ENCODE measurements around the gene HOXC13. TPM values are rescaled to one million over a fixed set of nuclear protein-coding genes. Genes with fewer than 3 reads are reported as not detected.

The HOXC13 gene
- total and polyA plus RNA-seq, 9 of the 15 experiments (the other 6 are each of a cell fraction or from before 2014, with no cell fraction given) = 0.03 to 0.29 (median 0.17) TPM; not detected in 2

DNA sequence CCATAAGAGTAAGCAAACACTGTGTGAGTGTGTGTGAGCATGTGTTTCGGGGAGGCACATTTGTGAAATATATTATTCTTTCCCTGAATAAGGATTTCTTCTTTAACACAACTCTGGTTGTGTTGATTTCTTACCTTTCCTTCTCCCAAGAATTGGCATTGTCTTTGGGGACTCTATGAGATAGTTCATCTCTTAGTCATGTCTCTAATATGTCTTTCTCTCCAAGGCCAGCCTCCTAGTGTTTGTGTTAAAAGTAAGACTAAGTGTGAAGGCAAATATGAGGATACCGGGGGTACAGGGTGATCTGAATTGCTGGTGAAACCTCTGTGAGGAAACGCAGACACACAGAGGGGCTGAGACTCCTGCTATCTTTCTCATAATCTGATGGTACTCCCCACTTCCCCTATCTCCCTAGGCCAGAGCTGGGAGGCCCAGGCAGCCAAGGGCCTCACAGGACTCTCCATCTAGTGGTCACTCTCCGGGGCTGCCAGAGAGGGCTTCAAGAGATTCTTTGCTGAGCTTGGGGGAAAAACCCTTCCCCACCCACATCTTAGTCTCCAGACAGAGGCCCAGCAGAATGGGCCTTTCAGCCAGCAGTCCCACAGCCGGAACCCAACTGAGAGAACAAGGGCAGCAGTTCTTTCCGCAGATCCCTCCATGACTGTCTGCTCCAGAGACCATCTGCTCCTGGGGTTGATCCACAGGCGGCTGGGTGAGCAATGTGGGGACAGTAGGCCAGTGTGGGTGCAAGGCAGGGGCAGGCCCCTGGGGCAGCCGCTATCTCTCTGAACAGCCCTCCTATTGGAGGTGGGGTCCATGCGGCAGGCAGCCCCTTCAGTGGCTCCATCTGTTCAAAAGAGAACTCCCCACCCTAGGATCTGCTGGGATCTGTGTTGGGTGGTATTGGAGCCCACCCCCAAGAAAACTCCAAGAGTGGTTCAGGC lies 10.3 kb downstream of the HOXC13 start (continued):
- TF ChIP-seq, protein P1, sequence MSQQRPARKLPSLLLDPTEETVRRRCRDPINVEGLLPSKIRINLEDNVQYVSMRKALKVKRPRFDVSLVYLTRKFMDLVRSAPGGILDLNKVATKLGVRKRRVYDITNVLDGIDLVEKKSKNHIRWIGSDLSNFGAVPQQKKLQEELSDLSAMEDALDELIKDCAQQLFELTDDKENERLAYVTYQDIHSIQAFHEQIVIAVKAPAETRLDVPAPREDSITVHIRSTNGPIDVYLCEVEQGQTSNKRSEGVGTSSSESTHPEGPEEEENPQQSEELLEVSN (IDR thresholded peaks at IDR 0.05; ENCODE audit: borderline replicate concordance in 1 of 2, extremely low read depth in 1 of 2, insufficient read depth in 1 of 2, insufficient read length in 1 of 2, low read depth in 1 of 2, low read length in 1 of 2, poor library complexity in 1 of 2, severe bottlenecking in 1 of 2) = no peak
- no peak for TF ChIP-seq CBX5 (IDR thresholded peaks at IDR 0.05; ENCODE audit: borderline replicate concordance, low read depth)
- TF ChIP-seq MAZ (CRISPR knock-in tag; conservative IDR thresholded peaks at IDR 0.05 in 1 of 2, IDR thresholded peaks at IDR 0.05 in 1 of 2) = peak in 1 of 2 experiments; percentile 45; a peak in 1 of 4 replicates
- peak; percentile 48; the same call in 1 of the 2 replicates for TF ChIP-seq SMARCA4 (IDR thresholded peaks at IDR 0.05)
- no peak for TF ChIP-seq ZNF707 (CRISPR knock-in tag; conservative IDR thresholded peaks at IDR 0.05)
- no peak for TF ChIP-seq SP1 (CRISPR knock-in tag; IDR thresholded peaks at IDR 0.05)
- TF ChIP-seq, protein P2, sequence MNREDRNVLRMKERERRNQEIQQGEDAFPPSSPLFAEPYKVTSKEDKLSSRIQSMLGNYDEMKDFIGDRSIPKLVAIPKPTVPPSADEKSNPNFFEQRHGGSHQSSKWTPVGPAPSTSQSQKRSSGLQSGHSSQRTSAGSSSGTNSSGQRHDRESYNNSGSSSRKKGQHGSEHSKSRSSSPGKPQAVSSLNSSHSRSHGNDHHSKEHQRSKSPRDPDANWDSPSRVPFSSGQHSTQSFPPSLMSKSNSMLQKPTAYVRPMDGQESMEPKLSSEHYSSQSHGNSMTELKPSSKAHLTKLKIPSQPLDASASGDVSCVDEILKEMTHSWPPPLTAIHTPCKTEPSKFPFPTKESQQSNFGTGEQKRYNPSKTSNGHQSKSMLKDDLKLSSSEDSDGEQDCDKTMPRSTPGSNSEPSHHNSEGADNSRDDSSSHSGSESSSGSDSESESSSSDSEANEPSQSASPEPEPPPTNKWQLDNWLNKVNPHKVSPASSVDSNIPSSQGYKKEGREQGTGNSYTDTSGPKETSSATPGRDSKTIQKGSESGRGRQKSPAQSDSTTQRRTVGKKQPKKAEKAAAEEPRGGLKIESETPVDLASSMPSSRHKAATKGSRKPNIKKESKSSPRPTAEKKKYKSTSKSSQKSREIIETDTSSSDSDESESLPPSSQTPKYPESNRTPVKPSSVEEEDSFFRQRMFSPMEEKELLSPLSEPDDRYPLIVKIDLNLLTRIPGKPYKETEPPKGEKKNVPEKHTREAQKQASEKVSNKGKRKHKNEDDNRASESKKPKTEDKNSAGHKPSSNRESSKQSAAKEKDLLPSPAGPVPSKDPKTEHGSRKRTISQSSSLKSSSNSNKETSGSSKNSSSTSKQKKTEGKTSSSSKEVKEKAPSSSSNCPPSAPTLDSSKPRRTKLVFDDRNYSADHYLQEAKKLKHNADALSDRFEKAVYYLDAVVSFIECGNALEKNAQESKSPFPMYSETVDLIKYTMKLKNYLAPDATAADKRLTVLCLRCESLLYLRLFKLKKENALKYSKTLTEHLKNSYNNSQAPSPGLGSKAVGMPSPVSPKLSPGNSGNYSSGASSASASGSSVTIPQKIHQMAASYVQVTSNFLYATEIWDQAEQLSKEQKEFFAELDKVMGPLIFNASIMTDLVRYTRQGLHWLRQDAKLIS (CRISPR knock-in tag; IDR thresholded peaks at IDR 0.05) = no peak
- TF ChIP-seq CBFB (CRISPR knock-in tag; IDR thresholded peaks at IDR 0.05) = no peak
- peak; percentile 70 for TF ChIP-seq EP300 (IDR thresholded peaks at IDR 0.05; ENCODE audit: low read length)
- no peak for TF ChIP-seq MCM2 (IDR thresholded peaks at IDR 0.05; ENCODE audit: low read depth)
- TF ChIP-seq RBM15 (IDR thresholded peaks at IDR 0.05; ENCODE audit: insufficient read depth, low read length) = no peak
- no peak for TF ChIP-seq ZKSCAN3 (CRISPR knock-in tag; IDR thresholded peaks at IDR 0.05)
- TF ChIP-seq, protein P3, sequence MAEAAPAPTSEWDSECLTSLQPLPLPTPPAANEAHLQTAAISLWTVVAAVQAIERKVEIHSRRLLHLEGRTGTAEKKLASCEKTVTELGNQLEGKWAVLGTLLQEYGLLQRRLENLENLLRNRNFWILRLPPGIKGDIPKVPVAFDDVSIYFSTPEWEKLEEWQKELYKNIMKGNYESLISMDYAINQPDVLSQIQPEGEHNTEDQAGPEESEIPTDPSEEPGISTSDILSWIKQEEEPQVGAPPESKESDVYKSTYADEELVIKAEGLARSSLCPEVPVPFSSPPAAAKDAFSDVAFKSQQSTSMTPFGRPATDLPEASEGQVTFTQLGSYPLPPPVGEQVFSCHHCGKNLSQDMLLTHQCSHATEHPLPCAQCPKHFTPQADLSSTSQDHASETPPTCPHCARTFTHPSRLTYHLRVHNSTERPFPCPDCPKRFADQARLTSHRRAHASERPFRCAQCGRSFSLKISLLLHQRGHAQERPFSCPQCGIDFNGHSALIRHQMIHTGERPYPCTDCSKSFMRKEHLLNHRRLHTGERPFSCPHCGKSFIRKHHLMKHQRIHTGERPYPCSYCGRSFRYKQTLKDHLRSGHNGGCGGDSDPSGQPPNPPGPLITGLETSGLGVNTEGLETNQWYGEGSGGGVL (CRISPR knock-in tag; IDR thresholded peaks at IDR 0.05) = no peak
- TF ChIP-seq, protein P4, sequence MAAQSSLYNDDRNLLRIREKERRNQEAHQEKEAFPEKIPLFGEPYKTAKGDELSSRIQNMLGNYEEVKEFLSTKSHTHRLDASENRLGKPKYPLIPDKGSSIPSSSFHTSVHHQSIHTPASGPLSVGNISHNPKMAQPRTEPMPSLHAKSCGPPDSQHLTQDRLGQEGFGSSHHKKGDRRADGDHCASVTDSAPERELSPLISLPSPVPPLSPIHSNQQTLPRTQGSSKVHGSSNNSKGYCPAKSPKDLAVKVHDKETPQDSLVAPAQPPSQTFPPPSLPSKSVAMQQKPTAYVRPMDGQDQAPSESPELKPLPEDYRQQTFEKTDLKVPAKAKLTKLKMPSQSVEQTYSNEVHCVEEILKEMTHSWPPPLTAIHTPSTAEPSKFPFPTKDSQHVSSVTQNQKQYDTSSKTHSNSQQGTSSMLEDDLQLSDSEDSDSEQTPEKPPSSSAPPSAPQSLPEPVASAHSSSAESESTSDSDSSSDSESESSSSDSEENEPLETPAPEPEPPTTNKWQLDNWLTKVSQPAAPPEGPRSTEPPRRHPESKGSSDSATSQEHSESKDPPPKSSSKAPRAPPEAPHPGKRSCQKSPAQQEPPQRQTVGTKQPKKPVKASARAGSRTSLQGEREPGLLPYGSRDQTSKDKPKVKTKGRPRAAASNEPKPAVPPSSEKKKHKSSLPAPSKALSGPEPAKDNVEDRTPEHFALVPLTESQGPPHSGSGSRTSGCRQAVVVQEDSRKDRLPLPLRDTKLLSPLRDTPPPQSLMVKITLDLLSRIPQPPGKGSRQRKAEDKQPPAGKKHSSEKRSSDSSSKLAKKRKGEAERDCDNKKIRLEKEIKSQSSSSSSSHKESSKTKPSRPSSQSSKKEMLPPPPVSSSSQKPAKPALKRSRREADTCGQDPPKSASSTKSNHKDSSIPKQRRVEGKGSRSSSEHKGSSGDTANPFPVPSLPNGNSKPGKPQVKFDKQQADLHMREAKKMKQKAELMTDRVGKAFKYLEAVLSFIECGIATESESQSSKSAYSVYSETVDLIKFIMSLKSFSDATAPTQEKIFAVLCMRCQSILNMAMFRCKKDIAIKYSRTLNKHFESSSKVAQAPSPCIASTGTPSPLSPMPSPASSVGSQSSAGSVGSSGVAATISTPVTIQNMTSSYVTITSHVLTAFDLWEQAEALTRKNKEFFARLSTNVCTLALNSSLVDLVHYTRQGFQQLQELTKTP (IDR thresholded peaks at IDR 0.05; ENCODE audit: low read depth in 1 of 2, partially characterized antibody in 2 of 2) = no peak
- TF ChIP-seq ZNF143 (CRISPR knock-in tag; IDR thresholded peaks at IDR 0.05) = no peak

Measured in K562 (cell line).